ENCODE data around the gene PPP2R5C.

DNA sequence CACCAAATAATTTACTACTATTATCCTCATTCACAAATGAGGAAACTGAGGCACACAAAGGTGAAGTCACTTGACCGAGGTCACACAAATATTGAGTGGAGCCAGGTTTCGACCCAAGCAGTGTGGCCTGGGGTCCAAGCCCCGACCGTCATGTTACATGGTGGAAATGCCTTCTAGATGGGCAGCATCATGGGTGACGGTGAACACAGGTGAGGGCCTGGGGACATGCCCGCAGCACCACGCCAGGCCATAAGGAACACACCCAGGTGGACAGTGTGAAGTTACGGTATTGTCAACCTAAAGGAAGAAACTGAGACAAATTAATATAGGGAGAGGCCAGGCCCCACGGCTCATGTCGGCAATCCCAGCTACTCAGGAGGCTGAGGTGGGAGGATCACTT is 167.6 kb downstream of the PPP2R5C start:
- TF ChIP-seq, protein P1, sequence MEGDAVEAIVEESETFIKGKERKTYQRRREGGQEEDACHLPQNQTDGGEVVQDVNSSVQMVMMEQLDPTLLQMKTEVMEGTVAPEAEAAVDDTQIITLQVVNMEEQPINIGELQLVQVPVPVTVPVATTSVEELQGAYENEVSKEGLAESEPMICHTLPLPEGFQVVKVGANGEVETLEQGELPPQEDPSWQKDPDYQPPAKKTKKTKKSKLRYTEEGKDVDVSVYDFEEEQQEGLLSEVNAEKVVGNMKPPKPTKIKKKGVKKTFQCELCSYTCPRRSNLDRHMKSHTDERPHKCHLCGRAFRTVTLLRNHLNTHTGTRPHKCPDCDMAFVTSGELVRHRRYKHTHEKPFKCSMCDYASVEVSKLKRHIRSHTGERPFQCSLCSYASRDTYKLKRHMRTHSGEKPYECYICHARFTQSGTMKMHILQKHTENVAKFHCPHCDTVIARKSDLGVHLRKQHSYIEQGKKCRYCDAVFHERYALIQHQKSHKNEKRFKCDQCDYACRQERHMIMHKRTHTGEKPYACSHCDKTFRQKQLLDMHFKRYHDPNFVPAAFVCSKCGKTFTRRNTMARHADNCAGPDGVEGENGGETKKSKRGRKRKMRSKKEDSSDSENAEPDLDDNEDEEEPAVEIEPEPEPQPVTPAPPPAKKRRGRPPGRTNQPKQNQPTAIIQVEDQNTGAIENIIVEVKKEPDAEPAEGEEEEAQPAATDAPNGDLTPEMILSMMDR (IDR thresholded peaks at IDR 0.05) = no peak
- TF ChIP-seq POLR2A (IDR thresholded peaks at IDR 0.05) = no peak
